SK-N-SH (cell line): ENCODE results near the gene TMCC2. TPM values are rescaled to one million over a fixed set of nuclear protein-coding genes. Genes with fewer than 3 reads are reported as not detected.

ENCODE experiments used
- CTCF ChIA-PET: fragments of 300-600, 350-600 bp; formaldehyde crosslinking; extraction: SDS; loops from one replicate; lab custom pipeline; 2021; lab: Yijun Ruan, JAX
- POLR2A ChIA-PET: fragments of 350-600 bp; sonication (Branson Sonifier 250); formaldehyde crosslinking; extraction: SDS; loops from one replicate; lab custom pipeline; 2020; ENCODE audit warnings: antibody characterized with exemption, inconsistent platforms; lab: Yijun Ruan, JAX
- DNase-seq: peaks from one replicate; pipeline ENCODE4 v3.0.0; 2012
- H2AFZ ChIP-seq: fragments of 200-600 bp; sonication (generic); 2 replicates; pipeline ENCODE4 v1.8.1; 2016; ENCODE audit warnings: antibody characterized with exemption, mild to moderate bottlenecking, low read depth
- H3F3A ChIP-seq: fragments of 200-600 bp; sonication (generic); replicated peaks from 2 replicates; pipeline ENCODE3; 2016; ENCODE audit warnings: antibody characterized with exemption, mild to moderate bottlenecking; ENCODE audit not compliant: insufficient read depth
- H3K27ac ChIP-seq, 2 experiments: fragments of 200-500 bp in 1 of 2; fragments of 200-600 bp in 1 of 2; sonication (Bioruptor generic) in 1 of 2; sonication (generic), shearing (Covaris generic) in 1 of 2; 2 replicates each; pipeline versions ENCODE4 v1.5.1 to v1.6.1; 2014 to 2016; ENCODE audit warnings: low read depth in 2 of 2, inconsistent platforms in 1 of 2, low read length in 1 of 2, mild to moderate bottlenecking in 1 of 2, mixed read lengths in 1 of 2
- H3K27me3 ChIP-seq: fragments of 200-600 bp; sonication (generic), shearing (Covaris generic); 2 replicates; pipeline ENCODE4 v1.6.1; 2016; ENCODE audit warnings: mixed run types; ENCODE audit not compliant: insufficient read depth
- H3K36me3 ChIP-seq, 2 experiments: fragments of 200-500 bp in 1 of 2; fragments of 200-600 bp in 1 of 2; sonication (Bioruptor generic) in 1 of 2; sonication (generic) in 1 of 2; replicated peaks in 1 of 2; 2 replicates each; pipeline versions ENCODE3 to v1.5.1; 2014 to 2016; ENCODE audit warnings: low read length in 1 of 2, mild to moderate bottlenecking in 1 of 2; ENCODE audit not compliant: insufficient read depth in 2 of 2, control insufficient read depth in 1 of 2
- H3K4me1 ChIP-seq, 2 experiments: fragments of 200-500 bp in 1 of 2; fragments of 200-600 bp in 1 of 2; sonication (Bioruptor generic) in 1 of 2; sonication (generic), shearing (Covaris generic) in 1 of 2; 2 replicates each; pipeline versions ENCODE4 v1.5.1 to v1.6.1; 2014 to 2016; ENCODE audit warnings: low read depth in 1 of 2, low read length in 1 of 2, mixed run types in 1 of 2; ENCODE audit not compliant: insufficient read depth in 2 of 2, control insufficient read depth in 1 of 2
- H3K4me2 ChIP-seq: fragments of 200-600 bp; sonication (generic), shearing (Covaris generic); 2 replicates; pipeline ENCODE4 v1.6.1; 2017; ENCODE audit warnings: mixed run types
- H3K4me3 ChIP-seq, 2 experiments: fragments of 200-500 bp in 1 of 2; fragments of 200-600 bp in 1 of 2; sonication (Bioruptor generic) in 1 of 2; sonication (generic), shearing (Covaris generic) in 1 of 2; 2 replicates each; pipeline versions ENCODE4 v1.5.1 to v1.8.1; 2014 to 2016; ENCODE audit warnings: low read depth in 2 of 2, inconsistent platforms in 1 of 2, low read length in 1 of 2, mild to moderate bottlenecking in 1 of 2, mixed read lengths in 1 of 2, moderate library complexity in 1 of 2
- H3K79me2 ChIP-seq: fragments of 200-600 bp; sonication (generic); 2 replicates; pipeline ENCODE4 v1.8.1; 2017; ENCODE audit warnings: mild to moderate bottlenecking; ENCODE audit not compliant: insufficient read depth
- H3K9ac ChIP-seq: fragments of 200-600 bp; sonication (generic); 2 replicates; pipeline ENCODE4 v1.6.1; 2017; ENCODE audit warnings: mixed run types
- H3K9me2 ChIP-seq: fragments of 200-600 bp; sonication (generic); 2 replicates; pipeline ENCODE4 v1.6.1; 2017; ENCODE audit warnings: mixed run types
- H3K9me3 ChIP-seq: fragments of 200-600 bp; sonication (generic); 2 replicates; pipeline ENCODE4 v1.6.1; 2017; ENCODE audit warnings: mixed run types, mild to moderate bottlenecking, moderate library complexity
- H4K20me1 ChIP-seq: fragments of 200-600 bp; sonication (generic); 2 replicates; pipeline ENCODE4 v1.6.1; 2017; ENCODE audit warnings: mild to moderate bottlenecking, mixed run types; ENCODE audit not compliant: insufficient read depth
- CHD2 ChIP-seq: fragments of 150-350 bp; IDR thresholded peaks from 2 replicates; pipeline ENCODE4 v1.6.1; 2018; ENCODE audit warnings: low read length; ENCODE audit not compliant: partially characterized antibody
- EP300 ChIP-seq, 2 experiments: IDR thresholded peaks; 2 replicates each; pipeline versions ENCODE4 v1.4.0 to v1.6.1; 2012; ENCODE audit warnings: borderline replicate concordance in 1 of 2, low read depth in 1 of 2, low read length in 1 of 2
- FOXJ3 ChIP-seq: sonication (generic); formaldehyde crosslinking; IDR thresholded peaks from 2 replicates; pipeline ENCODE4 v1.5.1; 2020; ENCODE audit warnings: mild to moderate bottlenecking, missing genetic modification reagents
- FOXM1 ChIP-seq: IDR thresholded peaks from 2 replicates; pipeline ENCODE4 v1.4.0; 2012; ENCODE audit warnings: low read depth, mild to moderate bottlenecking
- GABPA ChIP-seq: IDR thresholded peaks from 2 replicates; pipeline ENCODE4 v1.4.0; 2012; ENCODE audit warnings: low read depth, mild to moderate bottlenecking
- JUND ChIP-seq: IDR thresholded peaks from 2 replicates; pipeline ENCODE4 v1.4.0; 2012
- MAX ChIP-seq: IDR thresholded peaks from 2 replicates; pipeline ENCODE4 v1.4.0; 2012; ENCODE audit warnings: low read depth
- NFIC ChIP-seq: IDR thresholded peaks from 2 replicates; pipeline ENCODE4 v1.4.0; 2012; ENCODE audit warnings: borderline replicate concordance
- POLR2AphosphoS5 ChIP-seq: IDR thresholded peaks from 2 replicates; pipeline ENCODE4 v1.6.1; 2012; ENCODE audit warnings: low read depth, low read length
- RAD21 ChIP-seq: IDR thresholded peaks from 2 replicates; pipeline ENCODE4 v1.6.1; 2012; ENCODE audit warnings: mild to moderate bottlenecking, low read length
- RFX5 ChIP-seq: IDR thresholded peaks from 2 replicates; pipeline ENCODE4 v1.6.1; 2012; ENCODE audit warnings: mild to moderate bottlenecking, improper control_type of control experiment, low read length
- RXRA ChIP-seq: IDR thresholded peaks from 2 replicates; pipeline ENCODE4 v1.4.0; 2012; ENCODE audit warnings: low read depth, mild to moderate bottlenecking, borderline replicate concordance
- TAF1 ChIP-seq: IDR thresholded peaks from 2 replicates; pipeline ENCODE4 v1.6.1; 2012; ENCODE audit warnings: low read depth, mild to moderate bottlenecking, low read length, moderate library complexity, borderline replicate concordance
- TCF12 ChIP-seq: IDR thresholded peaks from 2 replicates; pipeline ENCODE4 v1.4.0; 2012
- TEAD4 ChIP-seq: IDR thresholded peaks from 2 replicates; pipeline ENCODE4 v1.4.0; 2012; ENCODE audit warnings: mild to moderate bottlenecking, borderline replicate concordance; ENCODE audit not compliant: insufficient read depth
- USF1 ChIP-seq: IDR thresholded peaks from 2 replicates; pipeline ENCODE4 v1.4.0; 2012; ENCODE audit warnings: low read depth, borderline replicate concordance
- WGBS: methylation state at CpG from one replicate; pipeline ENCODE4 v1.1.6; 2017; ENCODE audit warnings: low lambda C conversion rate; 5-methylcytosine and 5-hydroxymethylcytosine counted together
- polyA plus RNA-seq, 3 experiments: library from polyadenylated mRNA; depleted of rRNA; stranded (reverse); fragments of >200 nt; gene quantifications; 2 replicates each; pipeline ENCODE4 v1.2.3, GENCODE V29; 2012
- TF ChIP-seq, protein P1 (sequence below): fragments of 150-350 bp; IDR thresholded peaks from 2 replicates; pipeline ENCODE4 v1.6.1; 2016; ENCODE audit warnings: mild to moderate bottlenecking, low read depth, low read length
- TF ChIP-seq, protein P2 (sequence below): IDR thresholded peaks from 2 replicates; pipeline ENCODE4; 2012
- TF ChIP-seq, protein P3 (sequence below): fragments of 200-600 bp; sonication (generic); IDR thresholded peaks from 2 replicates; pipeline ENCODE4 v1.6.1; 2017; ENCODE audit warnings: antibody characterized with exemption, mild to moderate bottlenecking, moderate library complexity
- TF ChIP-seq, protein P4 (sequence below): IDR thresholded peaks from 2 replicates; pipeline ENCODE4 v1.6.1; 2012; ENCODE audit warnings: mild to moderate bottlenecking, low read depth, low read length, moderate library complexity

Gene TMCC2
- polyA plus RNA-seq, 1 of the 3 experiments (the other 2 are of a cell fraction) = 6.0 TPM

- peaks cover 17% of the 10 kb centered on the region for H3F3A ChIP-seq
- peaks cover 8 to 33% of the 10 kb centered on the region in 2 experiments; a peak in 3 of 4 replicates for H3K4me1 ChIP-seq
- no peaks in the 10 kb centered on the region for H3K36me3 ChIP-seq
- TF ChIP-seq RXRA = no peak
- no peak for TF ChIP-seq TAF1
- no peak for TF ChIP-seq RAD21
- no peak for TF ChIP-seq NFIC
- no peak for TF ChIP-seq POLR2AphosphoS5
- TF ChIP-seq FOXJ3 (CRISPR knock-in tag) = no peak
- TF ChIP-seq, protein P1, sequence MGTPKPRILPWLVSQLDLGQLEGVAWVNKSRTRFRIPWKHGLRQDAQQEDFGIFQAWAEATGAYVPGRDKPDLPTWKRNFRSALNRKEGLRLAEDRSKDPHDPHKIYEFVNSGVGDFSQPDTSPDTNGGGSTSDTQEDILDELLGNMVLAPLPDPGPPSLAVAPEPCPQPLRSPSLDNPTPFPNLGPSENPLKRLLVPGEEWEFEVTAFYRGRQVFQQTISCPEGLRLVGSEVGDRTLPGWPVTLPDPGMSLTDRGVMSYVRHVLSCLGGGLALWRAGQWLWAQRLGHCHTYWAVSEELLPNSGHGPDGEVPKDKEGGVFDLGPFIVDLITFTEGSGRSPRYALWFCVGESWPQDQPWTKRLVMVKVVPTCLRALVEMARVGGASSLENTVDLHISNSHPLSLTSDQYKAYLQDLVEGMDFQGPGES = no peak
- no peak for TF ChIP-seq MAX
- no peak for TF ChIP-seq JUND
- TF ChIP-seq USF1 = no peak
- TF ChIP-seq TCF12 = no peak
- no peak for TF ChIP-seq TEAD4
- TF ChIP-seq, protein P2, sequence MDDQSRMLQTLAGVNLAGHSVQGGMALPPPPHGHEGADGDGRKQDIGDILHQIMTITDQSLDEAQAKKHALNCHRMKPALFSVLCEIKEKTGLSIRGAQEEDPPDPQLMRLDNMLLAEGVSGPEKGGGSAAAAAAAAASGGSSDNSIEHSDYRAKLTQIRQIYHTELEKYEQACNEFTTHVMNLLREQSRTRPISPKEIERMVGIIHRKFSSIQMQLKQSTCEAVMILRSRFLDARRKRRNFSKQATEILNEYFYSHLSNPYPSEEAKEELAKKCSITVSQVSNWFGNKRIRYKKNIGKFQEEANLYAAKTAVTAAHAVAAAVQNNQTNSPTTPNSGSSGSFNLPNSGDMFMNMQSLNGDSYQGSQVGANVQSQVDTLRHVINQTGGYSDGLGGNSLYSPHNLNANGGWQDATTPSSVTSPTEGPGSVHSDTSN = no peak
- TF ChIP-seq, protein P3, sequence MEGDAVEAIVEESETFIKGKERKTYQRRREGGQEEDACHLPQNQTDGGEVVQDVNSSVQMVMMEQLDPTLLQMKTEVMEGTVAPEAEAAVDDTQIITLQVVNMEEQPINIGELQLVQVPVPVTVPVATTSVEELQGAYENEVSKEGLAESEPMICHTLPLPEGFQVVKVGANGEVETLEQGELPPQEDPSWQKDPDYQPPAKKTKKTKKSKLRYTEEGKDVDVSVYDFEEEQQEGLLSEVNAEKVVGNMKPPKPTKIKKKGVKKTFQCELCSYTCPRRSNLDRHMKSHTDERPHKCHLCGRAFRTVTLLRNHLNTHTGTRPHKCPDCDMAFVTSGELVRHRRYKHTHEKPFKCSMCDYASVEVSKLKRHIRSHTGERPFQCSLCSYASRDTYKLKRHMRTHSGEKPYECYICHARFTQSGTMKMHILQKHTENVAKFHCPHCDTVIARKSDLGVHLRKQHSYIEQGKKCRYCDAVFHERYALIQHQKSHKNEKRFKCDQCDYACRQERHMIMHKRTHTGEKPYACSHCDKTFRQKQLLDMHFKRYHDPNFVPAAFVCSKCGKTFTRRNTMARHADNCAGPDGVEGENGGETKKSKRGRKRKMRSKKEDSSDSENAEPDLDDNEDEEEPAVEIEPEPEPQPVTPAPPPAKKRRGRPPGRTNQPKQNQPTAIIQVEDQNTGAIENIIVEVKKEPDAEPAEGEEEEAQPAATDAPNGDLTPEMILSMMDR = no peak
- TF ChIP-seq FOXM1 = no peak
- TF ChIP-seq, protein P4, sequence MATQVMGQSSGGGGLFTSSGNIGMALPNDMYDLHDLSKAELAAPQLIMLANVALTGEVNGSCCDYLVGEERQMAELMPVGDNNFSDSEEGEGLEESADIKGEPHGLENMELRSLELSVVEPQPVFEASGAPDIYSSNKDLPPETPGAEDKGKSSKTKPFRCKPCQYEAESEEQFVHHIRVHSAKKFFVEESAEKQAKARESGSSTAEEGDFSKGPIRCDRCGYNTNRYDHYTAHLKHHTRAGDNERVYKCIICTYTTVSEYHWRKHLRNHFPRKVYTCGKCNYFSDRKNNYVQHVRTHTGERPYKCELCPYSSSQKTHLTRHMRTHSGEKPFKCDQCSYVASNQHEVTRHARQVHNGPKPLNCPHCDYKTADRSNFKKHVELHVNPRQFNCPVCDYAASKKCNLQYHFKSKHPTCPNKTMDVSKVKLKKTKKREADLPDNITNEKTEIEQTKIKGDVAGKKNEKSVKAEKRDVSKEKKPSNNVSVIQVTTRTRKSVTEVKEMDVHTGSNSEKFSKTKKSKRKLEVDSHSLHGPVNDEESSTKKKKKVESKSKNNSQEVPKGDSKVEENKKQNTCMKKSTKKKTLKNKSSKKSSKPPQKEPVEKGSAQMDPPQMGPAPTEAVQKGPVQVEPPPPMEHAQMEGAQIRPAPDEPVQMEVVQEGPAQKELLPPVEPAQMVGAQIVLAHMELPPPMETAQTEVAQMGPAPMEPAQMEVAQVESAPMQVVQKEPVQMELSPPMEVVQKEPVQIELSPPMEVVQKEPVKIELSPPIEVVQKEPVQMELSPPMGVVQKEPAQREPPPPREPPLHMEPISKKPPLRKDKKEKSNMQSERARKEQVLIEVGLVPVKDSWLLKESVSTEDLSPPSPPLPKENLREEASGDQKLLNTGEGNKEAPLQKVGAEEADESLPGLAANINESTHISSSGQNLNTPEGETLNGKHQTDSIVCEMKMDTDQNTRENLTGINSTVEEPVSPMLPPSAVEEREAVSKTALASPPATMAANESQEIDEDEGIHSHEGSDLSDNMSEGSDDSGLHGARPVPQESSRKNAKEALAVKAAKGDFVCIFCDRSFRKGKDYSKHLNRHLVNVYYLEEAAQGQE = no peak
- no peak for TF ChIP-seq RFX5
- no peak for TF ChIP-seq GABPA
- TF ChIP-seq EP300 (IDR thresholded peaks at IDR 0.05; ENCODE audit: borderline replicate concordance in 1 of 2, low read depth in 1 of 2, low read length in 1 of 2) = no peak
- no peak for TF ChIP-seq CHD2
- TF ChIP-seq, all 33 proteins: peak for 0
- Histone ChIP-seq H3K4me3 (no peak overlapping the region), H4K20me1 (no peaks in the 10 kb centered on the region), H3K79me2 (no peaks in the 10 kb centered on the region), H3K9me3 (no peaks in the 10 kb centered on the region), H3K9ac (no peak overlapping the region), H3K27ac (no peak overlapping the region), H3K9me2 (no peaks in the 10 kb centered on the region), H3K27me3 (no peaks in the 10 kb centered on the region), H2AFZ (no peak overlapping the region), H3K4me2 (no peak overlapping the region)
- POLR2A ChIA-PET = no interaction called here
- CTCF ChIA-PET = interaction anchor here (0.6 to 38.3 kb wide), 4 partner anchors 11 to 101 kb away, joined by 3 to 1368 read pairs (median 46); partner anchors contain the start of gene NUAK2
- WGBS = 95% methylated on average over 3 of the region's 3 CpGs
- DNase-seq = no peak
These were observed 59.3 kb downstream of the TMCC2 start for GRCh38 chr1:205287076-205287475.
